Keratinocyte (primary cell): ENCODE results near the gene ZNF292.

Experiments
- CTCF ChIP-seq, 3 experiments: IDR thresholded peaks in 1 of 3; conservative IDR thresholded peaks in 1 of 3; optimal IDR thresholded peaks in 1 of 3; 2 replicates in 2 of 3; 3 replicates in 1 of 3; pipeline versions ENCODE3 to v1.5.1; 2011; ENCODE audit warnings: low read length in 3 of 3, mild to moderate bottlenecking in 3 of 3, moderate library complexity in 2 of 3, control low read depth in 1 of 3, inconsistent platforms in 1 of 3; ENCODE audit not compliant: insufficient read depth in 2 of 3; ENCODE audit errors: extremely low read depth in 1 of 3
- EZH2 ChIP-seq: IDR thresholded peaks from one replicate; pipeline ENCODE4 v1.6.1; 2012; ENCODE audit warnings: inconsistent platforms, mild to moderate bottlenecking, low read length, moderate library complexity

- no peak for TF ChIP-seq EZH2
- TF ChIP-seq CTCF (optimal IDR thresholded peaks at IDR 0.05 in 1 of 3, IDR thresholded peaks at IDR 0.05 in 1 of 3, conservative IDR thresholded peaks at IDR 0.05 in 1 of 3; ENCODE audit: extremely low read depth in 1 of 3, insufficient read depth in 2 of 3, low read length in 3 of 3): no peak
Observed at GRCh38 chr6:87116922-87117321, 38.4 kb upstream of the ZNF292 start.
